Measurements from ENCODE around the gene SIGLEC11.
"Not testable (repeated sequence)": the region's sequence is repeated elsewhere in the genome, so short reads cannot be mapped to it uniquely, and the experiment has no call there.

The SIGLEC11 gene

DNA sequence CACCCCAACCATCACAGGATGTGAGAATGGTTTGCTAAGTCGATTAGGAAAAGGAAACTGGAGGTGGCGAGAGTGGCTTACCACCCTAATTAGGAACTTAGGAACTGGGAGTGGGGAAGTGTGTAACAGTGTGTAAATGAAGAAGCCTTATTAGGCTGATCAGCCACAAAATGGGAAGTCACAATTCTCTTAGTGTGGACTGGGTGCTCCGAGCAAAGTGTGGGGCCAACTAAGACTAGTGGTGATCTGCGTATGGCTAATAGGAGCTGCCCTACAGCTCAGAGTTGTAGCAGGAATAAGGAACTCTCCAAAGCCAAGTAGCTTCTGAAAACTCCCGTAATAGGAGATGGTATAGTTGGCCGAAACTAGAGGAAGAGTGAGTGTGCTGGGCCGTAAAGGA lies 7.6 kb downstream of the SIGLEC11 start:
- H3K27ac ChIP-seq = no peak overlapping the region
- no peak for DNase-seq (ENCODE audit: low read depth, low spot score)

DNA sequence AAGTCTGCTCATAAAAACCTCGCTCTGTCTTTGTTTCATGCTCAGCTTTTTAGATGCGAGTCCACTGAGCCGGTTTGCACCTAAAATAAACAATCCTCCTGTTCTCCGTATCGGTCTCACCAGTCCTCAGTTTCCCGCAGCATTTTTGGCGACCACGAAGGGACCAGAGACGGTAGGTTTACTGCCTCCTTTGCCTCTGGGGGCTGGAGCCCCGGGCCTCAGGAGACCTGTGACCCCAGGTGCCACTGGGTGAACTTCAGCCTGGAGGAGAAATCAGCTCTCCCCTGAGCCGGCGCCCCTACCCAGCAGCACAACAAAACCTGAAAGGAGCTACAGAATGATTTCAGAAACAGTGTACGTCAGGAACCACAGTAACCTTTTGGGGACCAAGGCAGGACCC lies 8.1 kb downstream of the SIGLEC11 start:
- no peak for DNase-seq (ENCODE audit: low read depth, low spot score)
- H3K27ac ChIP-seq = no peak overlapping the region

DNA sequence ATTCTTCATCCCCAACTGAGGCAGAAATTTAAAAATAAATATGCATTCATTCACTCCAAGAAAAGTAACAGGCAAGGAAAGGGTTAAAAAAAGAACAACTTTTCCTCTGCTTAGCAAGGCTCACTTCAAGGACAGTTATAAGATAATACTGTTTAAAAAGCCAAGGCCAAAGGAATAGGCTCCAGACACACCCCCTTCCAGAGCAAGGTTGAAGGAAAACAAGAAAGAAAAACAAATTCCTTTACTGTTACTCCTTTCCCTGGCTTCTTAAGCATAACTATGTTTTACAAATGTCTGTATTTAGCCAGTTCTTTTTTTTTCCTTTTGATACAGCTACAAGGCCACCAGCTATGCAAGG lies 8.5 kb downstream of the SIGLEC11 start:
- no peak overlapping the region for H3K27ac ChIP-seq
- no peak for DNase-seq (ENCODE audit: low read depth, low spot score)

DNA sequence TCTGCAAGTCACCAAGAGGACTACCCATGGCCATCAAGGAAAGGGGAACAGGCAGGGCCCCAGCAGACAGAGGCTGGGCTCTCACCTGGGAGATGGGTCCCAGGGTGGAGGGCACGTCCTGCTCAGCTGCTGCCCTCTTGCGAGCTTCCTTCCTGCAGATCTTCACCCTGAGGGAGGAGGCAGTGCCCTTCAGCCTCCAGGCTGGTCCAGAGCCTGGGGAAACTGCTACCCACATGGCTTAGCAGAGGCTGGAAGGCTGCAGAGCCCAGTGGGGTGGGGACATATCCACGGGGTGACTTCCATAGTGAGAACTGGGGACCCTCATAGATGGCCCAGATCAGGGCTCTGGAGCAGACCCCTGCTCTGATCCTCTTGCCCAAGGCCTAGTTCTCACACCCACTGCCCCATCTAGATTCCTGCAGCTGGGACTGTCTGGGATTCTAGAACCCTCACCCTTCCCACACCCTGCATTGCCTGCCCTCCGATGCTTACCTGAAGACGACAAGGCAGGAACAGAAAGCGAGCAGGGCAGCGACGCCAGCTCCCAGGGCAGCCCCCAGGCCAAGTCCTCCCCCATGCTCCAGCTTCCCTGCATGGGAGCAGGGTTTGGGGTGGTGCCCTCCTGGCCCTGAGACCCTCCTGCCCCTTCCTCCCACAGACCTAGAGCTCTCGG lies 9.0 kb downstream of the SIGLEC11 start:
- no peak overlapping the region for H3K27ac ChIP-seq
- no peak for DNase-seq (ENCODE audit: low read depth, low spot score)

DNA sequence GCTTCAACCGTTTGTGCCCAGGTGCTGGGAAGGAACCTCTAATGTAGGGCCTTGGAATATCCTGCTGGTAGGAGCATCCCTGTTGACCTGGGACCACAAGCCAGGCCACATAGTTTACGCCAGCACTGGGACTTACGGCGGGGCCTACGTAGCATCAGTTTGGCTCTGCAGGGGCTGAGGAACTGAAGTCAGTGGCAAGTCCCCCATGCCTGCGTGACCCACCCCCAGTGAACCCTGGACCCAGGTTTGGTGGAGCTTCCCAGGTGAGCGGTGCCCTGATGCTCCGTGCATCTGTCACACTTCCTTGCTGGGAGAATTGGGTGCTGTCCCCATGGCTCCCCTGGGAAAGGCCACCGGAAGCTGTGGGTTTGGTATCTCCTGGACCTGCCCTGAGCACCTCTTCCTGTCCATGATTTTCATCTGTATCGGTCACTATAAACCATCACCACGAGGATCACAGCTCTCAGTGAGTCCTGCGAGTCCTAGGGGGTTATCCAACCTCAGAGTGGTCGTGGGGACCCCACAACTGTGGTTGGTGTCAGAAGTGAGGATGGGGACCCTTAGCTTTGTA lies 9.9 kb downstream of the SIGLEC11 start:
- DNase-seq (ENCODE audit: low read depth, low spot score) = no peak
- H3K27ac ChIP-seq = no peak overlapping the region

DNA sequence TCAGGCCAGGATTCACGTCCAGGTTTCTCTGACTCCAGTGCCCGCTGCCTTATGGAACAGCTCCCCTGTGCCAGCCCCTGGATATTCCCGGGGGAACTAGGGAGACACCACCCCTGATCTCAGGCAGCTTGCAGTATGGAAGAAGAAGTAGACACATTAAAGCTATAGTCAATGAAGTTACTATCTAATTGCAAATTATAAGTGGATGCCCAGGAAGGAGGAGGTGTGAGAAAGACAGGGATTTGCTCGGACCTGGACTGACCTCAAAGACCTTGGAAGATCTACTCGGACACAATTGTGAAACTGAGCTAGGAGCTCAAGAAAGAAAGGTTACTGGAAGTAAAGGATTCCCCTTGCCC lies 10.4 kb downstream of the SIGLEC11 start:
- no peak overlapping the region for H3K27ac ChIP-seq

DNA sequence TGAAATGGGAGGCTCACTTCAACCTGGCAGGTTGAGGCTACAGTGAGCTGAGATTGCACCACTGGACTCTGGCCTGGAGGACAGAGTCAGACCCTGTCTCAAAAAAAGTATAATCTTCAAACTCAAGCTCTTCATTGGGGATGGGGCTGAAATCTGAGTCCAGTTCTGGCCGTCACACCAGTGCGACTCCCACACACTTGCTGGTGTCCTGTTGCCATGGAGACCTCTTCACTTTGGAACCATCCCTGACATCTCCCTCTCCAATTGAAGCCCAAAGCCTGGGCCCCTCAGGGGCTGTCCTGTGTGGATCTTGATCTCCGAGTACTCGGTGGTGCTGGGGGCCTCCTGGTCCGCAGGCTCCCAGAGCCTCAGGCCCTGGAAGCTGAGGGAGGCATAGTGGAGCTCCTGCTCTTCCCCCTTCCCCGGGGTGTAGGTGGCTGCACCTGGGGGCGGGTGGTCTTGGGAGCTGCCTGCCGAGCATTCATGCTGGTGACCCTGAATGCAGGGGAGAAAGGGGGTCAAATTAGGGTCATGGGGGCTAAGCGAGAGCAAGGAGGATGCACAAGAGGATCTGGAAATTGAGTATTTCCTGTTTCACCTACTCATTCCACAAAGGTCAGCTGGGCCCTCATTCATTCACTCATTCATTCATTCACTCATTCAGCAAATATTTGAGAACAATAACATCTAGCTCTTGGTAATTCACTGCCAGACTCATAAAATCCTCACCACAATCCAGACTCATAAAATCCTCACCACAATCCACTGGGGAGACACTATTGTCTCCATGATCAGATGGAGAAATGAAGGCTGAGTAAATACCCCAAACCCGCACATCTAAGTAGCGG lies 11.0 kb downstream of the SIGLEC11 start:
- H3K27ac ChIP-seq = no peak overlapping the region
- DNase-seq (ENCODE audit: low read depth, low spot score) = no peak

More for the DNA sequence above, 10.4 kb downstream of the SIGLEC11 start:
- no peak for DNase-seq (ENCODE audit: low read depth, low spot score)

DNA sequence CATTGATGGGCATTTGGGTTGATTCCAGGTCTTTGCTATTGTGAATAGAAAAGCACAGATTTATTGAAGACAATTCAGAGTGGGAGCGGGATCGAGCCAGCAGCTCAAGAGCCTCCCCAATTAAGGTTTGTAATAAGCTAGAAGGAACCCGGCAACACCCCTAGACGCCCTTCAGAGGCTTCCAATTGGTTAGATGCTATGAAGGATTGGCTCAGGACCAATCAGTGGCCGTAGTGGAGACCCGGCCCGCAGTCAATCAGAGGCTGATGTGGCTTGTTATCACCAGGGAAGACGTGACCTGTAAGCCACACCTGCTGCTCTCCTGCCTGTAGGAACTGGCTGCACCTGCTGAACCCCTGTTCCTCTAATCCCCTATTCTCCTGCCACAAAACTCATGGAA lies 14.6 kb downstream of the SIGLEC11 start:
- no peak for DNase-seq (ENCODE audit: low read depth, low spot score)
- no peak overlapping the region for H3K27ac ChIP-seq

DNA sequence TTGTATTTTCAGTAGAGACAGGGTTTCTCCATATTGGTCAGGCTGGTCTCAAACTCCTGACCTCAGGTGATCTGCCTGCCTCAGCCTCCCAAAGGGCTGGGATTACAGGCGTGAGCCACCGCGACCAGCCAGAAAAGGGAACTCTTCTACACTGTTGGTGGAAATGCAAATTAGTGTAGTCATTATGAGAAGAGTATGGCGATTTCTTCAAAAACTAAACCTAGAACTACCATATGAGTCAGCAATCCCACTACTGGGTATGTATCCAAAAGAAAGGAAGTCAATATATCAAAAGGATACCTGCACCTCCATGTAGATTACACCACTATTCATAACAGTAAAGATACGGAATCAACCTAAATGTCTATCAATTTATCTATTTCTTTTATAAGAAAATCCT lies 16.4 kb downstream of the SIGLEC11 start:
- not testable (repeated sequence) for H3K27ac ChIP-seq; DNase-seq (ENCODE audit: low read depth, low spot score)

DNA sequence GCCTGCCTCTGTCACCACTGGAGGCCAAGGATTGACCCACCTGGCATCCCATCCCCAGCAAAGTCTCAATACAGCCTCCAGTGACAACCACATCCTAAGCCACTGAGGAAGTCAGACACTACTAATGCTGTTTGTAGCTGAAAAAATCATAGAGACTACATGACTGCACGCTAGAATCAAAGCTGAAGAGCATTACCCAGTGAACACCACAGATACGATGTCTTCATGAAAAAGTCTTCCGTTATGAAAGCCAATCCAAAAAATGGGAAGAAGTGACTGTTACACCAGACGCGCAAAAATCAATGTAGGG lies 20.5 kb downstream of the SIGLEC11 start:
- no peak overlapping the region for H3K27ac ChIP-seq
- DNase-seq (ENCODE audit: low read depth, low spot score) = no peak

DNA sequence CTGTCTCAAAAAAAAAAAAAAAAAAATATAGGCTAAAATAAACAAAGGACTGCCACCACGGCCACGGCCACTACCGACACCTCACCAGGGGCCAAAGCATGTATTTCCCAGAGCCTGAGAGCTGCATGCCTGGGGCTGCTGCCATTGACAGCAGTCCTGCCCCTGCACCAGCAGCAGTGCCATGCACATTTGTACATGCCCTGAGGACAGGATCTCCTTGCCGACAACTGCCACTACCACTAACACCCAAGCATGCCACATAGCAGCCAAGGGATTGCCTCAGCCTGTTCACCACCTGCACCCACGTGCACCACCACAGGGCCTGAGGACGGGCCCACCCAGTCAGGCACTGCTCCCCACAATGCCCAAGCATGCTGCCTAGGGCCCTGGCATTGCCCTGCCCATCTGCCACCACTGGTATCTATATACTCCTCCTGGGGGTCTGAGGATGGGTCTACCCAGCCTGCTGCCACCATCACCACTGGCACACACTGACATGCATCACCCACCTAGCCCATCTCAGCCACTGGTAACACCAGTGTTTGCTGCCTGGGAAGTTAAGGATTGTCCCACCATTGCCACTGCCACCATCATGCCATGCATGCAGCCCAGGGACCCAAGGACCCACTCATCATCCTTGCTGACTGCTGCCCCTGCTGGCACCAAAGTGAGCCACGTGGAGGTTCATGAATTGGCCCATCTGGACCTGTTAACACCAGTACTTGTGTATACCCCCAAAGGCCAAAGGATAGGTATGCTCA lies 21.1 kb downstream of the SIGLEC11 start:
- no peak for DNase-seq (ENCODE audit: low read depth, low spot score)
- H3K27ac ChIP-seq = no peak overlapping the region

DNA sequence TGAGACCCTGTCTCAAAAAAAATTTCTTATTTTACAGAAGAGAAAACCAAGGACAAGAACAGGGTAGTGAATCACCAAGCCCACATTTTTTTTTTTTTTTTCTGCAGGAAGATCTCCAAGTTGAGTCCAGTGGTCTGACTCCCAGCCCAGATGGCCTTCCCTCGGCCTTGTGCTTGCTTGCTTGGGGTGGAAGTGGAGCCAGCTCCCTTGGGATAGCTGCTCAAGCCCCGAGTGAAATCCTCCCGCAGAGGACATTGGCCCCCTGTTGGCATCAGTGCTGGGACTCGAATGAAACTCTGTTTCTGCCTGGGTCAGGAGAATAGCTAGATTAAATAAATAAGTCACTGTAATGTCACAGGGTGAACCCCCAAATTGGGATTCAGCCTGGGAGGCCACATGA lies 22.3 kb downstream of the SIGLEC11 start:
- no peak for DNase-seq (ENCODE audit: low read depth, low spot score)
- no peak overlapping the region for H3K27ac ChIP-seq

DNA sequence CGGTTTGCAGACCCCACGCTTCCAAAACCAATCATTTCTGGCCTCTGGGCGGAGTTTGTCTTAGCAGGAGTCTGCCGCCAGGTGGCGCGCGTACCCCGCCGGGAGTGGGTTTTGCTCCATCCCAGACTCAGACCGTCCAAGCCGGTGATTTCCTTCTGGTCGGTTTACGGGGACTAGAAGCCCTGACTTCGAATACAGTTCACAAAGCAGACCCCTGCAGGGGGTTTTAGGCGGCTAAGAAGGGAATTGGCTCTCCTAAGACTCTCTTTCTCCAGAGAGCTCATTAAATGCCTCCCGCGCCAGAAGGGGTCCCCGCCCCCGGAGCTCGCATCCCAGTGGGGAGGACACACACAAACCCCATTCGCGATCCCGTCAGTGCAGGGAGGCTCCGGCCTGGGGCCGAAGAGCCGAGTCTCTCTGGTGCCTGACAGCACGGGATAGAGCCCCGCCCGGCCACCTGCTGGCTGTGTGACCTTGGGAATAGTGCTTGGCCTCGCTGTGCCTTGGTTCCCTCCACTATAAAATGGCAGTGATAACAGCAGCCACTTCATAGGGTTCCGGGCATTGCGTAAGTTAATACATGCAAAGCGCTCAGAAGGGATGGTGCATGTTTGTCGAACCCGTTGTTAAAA lies 23.1 kb downstream of the SIGLEC11 start:
- DNase-seq (ENCODE audit: low read depth, low spot score) = no peak
- no peak overlapping the region for H3K27ac ChIP-seq

DNA sequence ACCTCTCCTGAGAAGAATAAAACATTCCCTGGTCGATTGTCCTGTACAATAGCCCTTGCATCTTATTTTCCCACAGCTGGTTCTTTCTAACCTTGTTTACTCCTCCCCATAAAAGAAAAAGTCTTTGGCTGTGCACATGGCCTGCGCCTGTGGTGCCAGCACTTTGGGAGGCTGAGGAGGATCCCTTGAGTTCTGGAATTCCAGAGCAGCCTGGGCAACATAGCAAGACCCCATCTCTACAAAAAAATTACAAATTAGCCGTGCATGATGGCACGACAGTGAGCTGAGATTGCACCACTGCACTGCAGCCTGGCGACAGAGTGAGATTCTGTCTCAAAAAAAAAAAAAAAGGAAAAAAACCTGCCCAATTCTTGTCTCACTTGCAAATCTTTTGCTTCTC lies 24.4 kb downstream of the SIGLEC11 start:
- no peak overlapping the region for H3K27ac ChIP-seq
- no peak for DNase-seq (ENCODE audit: low read depth, low spot score)

DNA sequence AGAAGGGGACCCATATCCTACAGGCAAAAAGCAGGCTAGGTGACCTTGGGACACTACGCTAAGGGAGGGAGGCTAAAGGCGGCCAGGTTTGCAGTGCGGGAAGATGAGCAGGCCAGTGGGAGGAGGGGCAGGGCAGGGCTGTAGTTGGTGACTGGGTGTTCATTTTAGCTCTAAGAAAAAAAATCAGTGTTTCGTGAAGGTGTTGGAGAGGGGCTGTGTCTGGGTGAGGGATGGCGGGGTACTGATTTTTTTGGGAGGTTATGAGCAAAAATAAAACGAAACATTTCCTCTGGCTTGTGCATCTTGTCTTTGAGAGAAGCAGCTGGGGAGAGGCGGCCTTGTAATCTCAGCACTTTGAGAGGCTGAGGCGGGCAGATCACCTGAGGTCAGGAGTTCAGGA lies 27.3 kb downstream of the SIGLEC11 start:
- no peak for DNase-seq (ENCODE audit: low read depth, low spot score)
- H3K27ac ChIP-seq = no peak overlapping the region

DNA sequence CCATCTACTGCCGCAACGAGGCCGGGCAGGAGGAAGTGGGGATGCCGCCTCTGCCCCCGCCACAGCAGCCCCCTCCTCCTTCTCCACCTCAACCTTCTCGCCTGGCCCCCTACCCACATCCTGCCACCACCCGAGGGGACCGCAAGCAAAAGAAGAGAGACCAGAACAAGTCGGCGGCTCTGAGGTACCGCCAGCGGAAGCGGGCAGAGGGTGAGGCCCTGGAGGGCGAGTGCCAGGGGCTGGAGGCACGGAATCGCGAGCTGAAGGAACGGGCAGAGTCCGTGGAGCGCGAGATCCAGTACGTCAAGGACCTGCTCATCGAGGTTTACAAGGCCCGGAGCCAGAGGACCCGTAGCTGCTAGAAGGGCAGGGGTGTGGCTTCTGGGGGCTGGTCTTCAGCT lies 28.2 kb downstream of the SIGLEC11 start:
- H3K27ac ChIP-seq = no peak overlapping the region
- DNase-seq (ENCODE audit: low read depth, low spot score) = no peak

DNA sequence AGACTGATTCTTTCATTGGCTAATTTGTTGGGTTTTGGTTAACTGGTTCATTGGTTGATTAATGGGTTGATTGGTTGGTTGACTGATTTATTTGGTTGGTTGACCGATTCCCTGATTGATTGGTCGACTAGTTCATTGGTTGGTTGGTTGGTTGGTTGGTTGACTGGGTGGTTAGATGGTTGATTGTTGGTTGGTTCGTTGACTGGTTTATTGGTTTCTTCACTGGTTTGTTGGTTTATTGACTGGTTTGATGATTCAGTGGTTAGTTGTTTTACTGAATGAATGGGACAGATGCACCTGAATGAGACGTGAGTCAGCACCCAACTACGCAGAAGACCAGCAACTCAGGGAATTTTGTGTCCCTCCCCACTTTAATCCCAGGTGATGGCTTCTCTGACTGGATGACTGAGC lies 28.9 kb downstream of the SIGLEC11 start:
- H3K27ac ChIP-seq = peak overlapping the region; percentile 50
- peak; percentile 79 for DNase-seq (ENCODE audit: low read depth, low spot score)

DNA sequence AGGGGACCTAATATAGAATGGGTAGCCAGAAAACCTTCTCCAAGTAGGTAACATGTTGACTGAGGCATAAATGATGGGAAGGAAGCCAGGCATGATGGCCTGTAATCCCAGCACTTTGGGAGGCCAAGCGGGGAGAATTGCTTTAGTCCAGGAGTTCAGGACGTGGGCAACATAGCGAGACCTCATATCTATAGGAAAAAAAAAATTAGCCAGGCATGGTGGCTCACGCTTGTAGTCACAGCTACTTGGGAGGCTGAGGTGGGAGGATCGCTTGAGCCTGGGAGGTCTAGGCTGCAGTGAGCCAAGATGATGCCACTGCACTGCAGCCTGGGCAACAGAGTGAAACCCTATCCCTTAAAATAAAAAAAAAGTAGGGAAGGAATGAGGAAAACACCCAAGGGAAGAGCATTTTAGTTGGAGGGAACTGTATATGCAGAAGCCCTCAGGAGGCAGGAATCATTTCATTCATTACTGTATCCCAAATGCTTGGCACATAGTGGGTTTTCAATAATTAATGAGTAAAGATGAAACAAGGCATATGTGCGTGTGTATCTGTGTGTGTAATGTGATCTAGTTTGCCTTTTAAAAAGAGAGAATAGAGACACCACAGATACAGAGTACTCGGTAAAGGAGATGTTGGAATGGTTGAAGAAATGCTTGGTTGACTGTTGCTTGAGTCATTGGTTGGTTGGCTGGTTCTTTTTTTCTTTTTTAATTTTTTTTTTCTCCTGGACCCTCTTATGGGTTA lies 29.5 kb downstream of the SIGLEC11 start:
- peak overlapping the region; percentile 50 for H3K27ac ChIP-seq

DNA sequence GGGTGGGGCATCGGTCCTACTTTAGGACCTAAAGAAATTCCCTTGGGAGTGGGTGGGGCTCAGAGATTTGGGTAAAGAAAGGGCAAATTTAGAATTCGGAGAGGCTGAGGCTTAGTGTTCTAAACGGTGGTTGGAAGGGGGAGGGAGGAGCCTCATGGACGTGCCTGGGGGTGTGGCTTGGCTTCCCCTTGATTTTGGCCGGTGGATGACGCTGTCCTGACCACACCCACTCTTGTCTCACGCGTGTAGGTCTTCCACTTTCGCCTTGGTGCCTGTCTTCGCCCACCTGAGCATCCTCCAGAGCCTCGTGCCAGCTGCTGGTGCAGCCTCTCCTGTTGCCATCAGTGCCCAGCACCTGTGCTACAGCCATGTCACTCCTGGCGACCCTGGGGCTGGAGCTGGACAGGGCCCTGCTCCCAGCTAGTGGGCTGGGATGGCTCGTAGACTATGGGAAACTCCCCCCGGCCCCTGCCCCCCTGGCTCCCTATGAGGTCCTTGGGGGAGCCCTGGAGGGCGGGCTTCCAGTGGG lies 30.4 kb downstream of the SIGLEC11 start:
- H3K27ac ChIP-seq = peak overlapping the region; percentile 89

More for the DNA sequence above, 29.5 kb downstream of the SIGLEC11 start:
- DNase-seq (ENCODE audit: low read depth, low spot score) = no peak

More for the DNA sequence above, 30.4 kb downstream of the SIGLEC11 start:
- DNase-seq (ENCODE audit: low read depth, low spot score) = no peak
